H9 (cell line): ENCODE results near the gene MRPL41. TPM values are rescaled to one million over a fixed set of nuclear protein-coding genes. Genes with fewer than 3 reads are reported as not detected.

Experiments used
- DNase-seq: peaks from one replicate; pipeline ENCODE4 v3.0.0-alpha.2; 2017
- H2AFZ ChIP-seq: one replicate; pipeline ENCODE4 v1.6.1; 2013; ENCODE audit warnings: mild to moderate bottlenecking, low read length, control low read depth, moderate library complexity
- H2AK5ac ChIP-seq: 2 replicates; pipeline ENCODE4 v1.6.1; 2013; ENCODE audit warnings: low read length, control low read depth, mixed read lengths; ENCODE audit not compliant: insufficient read length
- H2BK120ac ChIP-seq: one replicate; pipeline ENCODE4 v1.6.1; 2013; ENCODE audit warnings: low read depth, mild to moderate bottlenecking, low read length, control low read depth, inconsistent platforms; ENCODE audit not compliant: poor library complexity, severe bottlenecking
- H2BK12ac ChIP-seq: 2 replicates; pipeline ENCODE4 v1.6.1; 2013; ENCODE audit warnings: low read length, control low read depth, mixed read lengths, low read depth; ENCODE audit not compliant: insufficient read length
- H2BK15ac ChIP-seq: 2 replicates; pipeline ENCODE4 v1.6.1; 2013; ENCODE audit warnings: low read depth, low read length, control low read depth
- H2BK20ac ChIP-seq: one replicate; pipeline ENCODE4 v1.6.1; 2013; ENCODE audit warnings: low read depth, mild to moderate bottlenecking, low read length, control low read depth, inconsistent platforms; ENCODE audit not compliant: poor library complexity, severe bottlenecking
- H2BK5ac ChIP-seq: 2 replicates; pipeline ENCODE4 v1.6.1; 2013; ENCODE audit warnings: low read length, control low read depth, mixed read lengths; ENCODE audit not compliant: insufficient read length
- H3K14ac ChIP-seq: 2 replicates; pipeline ENCODE4 v1.6.1; 2013; ENCODE audit warnings: low read length, control low read depth; ENCODE audit not compliant: insufficient read depth
- H3K18ac ChIP-seq: 2 replicates; pipeline ENCODE4 v1.6.1; 2013; ENCODE audit warnings: low read depth, mild to moderate bottlenecking, mixed read lengths, low read length, control low read depth; ENCODE audit not compliant: insufficient read length
- H3K23ac ChIP-seq: 2 replicates; pipeline ENCODE4 v1.6.1; 2013; ENCODE audit warnings: low read length, control low read depth, mixed read lengths, low read depth; ENCODE audit not compliant: insufficient read length
- H3K23me2 ChIP-seq: 2 replicates; pipeline ENCODE4 v1.6.1; 2013; ENCODE audit warnings: low read depth, mild to moderate bottlenecking, mixed read lengths, low read length, control low read depth; ENCODE audit not compliant: insufficient read length, poor library complexity, severe bottlenecking
- H3K27ac ChIP-seq: 2 replicates; pipeline ENCODE4 v1.5.1; 2013; ENCODE audit warnings: low read length, control low read depth, mixed read lengths, low read depth; ENCODE audit not compliant: insufficient read length
- H3K27me3 ChIP-seq: 2 replicates; pipeline ENCODE4 v1.6.1; 2013; ENCODE audit warnings: low read length, control low read depth, inconsistent platforms; ENCODE audit not compliant: insufficient read depth
- H3K4ac ChIP-seq: 2 replicates; pipeline ENCODE4 v1.6.1; 2013; ENCODE audit warnings: low read depth, mild to moderate bottlenecking, control low read depth, inconsistent platforms, low read length, moderate library complexity
- H3K4me1 ChIP-seq: 2 replicates; pipeline ENCODE4 v1.6.1; 2013; ENCODE audit warnings: low read length, control low read depth, inconsistent platforms; ENCODE audit not compliant: insufficient read depth
- H3K4me2 ChIP-seq: 2 replicates; pipeline ENCODE4 v1.6.1; 2013; ENCODE audit warnings: low read length, control low read depth, mixed read lengths; ENCODE audit not compliant: insufficient read length, insufficient read depth
- H3K56ac ChIP-seq: 2 replicates; pipeline ENCODE4 v1.6.1; 2013; ENCODE audit warnings: low read depth, mild to moderate bottlenecking, mixed read lengths, low read length, control low read depth; ENCODE audit not compliant: insufficient read length
- H3K79me1 ChIP-seq: 2 replicates; pipeline ENCODE4 v1.6.1; 2013; ENCODE audit warnings: low read depth, mild to moderate bottlenecking, moderate library complexity, low read length, control low read depth, inconsistent platforms; ENCODE audit not compliant: insufficient read depth, poor library complexity, severe bottlenecking
- H3K79me2 ChIP-seq: 2 replicates; pipeline ENCODE4 v1.6.1; 2013; ENCODE audit warnings: low read length, control low read depth, inconsistent platforms; ENCODE audit not compliant: insufficient read depth
- H3K9ac ChIP-seq: 2 replicates; pipeline ENCODE4 v1.6.1; 2013; ENCODE audit warnings: low read length, control low read depth, mixed read lengths; ENCODE audit not compliant: insufficient read length; ENCODE audit errors: extremely low read depth
- H3K9me3 ChIP-seq: one replicate; pipeline ENCODE4 v1.6.1; 2013; ENCODE audit warnings: low read depth, low read length, inconsistent platforms; ENCODE audit not compliant: control insufficient read depth
- H3T11ph ChIP-seq: one replicate; pipeline ENCODE4 v1.6.1; 2013; ENCODE audit warnings: mild to moderate bottlenecking, low read length, control low read depth, inconsistent platforms
- H4K20me1 ChIP-seq: one replicate; pipeline ENCODE4 v1.6.1; 2013; ENCODE audit not compliant: control insufficient read depth, insufficient read length, insufficient read depth
- H4K5ac ChIP-seq: 2 replicates; pipeline ENCODE4 v1.6.1; 2013; ENCODE audit warnings: low read depth, mild to moderate bottlenecking, mixed read lengths, low read length, control low read depth; ENCODE audit not compliant: insufficient read length
- H4K8ac ChIP-seq: replicated peaks from 2 replicates; pipeline ENCODE4 v1.6.1; 2013; ENCODE audit warnings: low read length, control low read depth, mixed read lengths, low read depth; ENCODE audit not compliant: insufficient read length
- H4K91ac ChIP-seq: 2 replicates; pipeline ENCODE4 v1.6.1; 2013; ENCODE audit warnings: low read depth, mild to moderate bottlenecking, moderate library complexity, mixed read lengths, low read length, control low read depth; ENCODE audit not compliant: insufficient read length
- H3K27ac Mint-ChIP-seq, 3 experiments: 2 replicates in 2 of 3; 3 replicates in 1 of 3; pipeline ENCODE4 v1.8.0; 2020 to 2021; ENCODE audit warnings: mixed read lengths in 3 of 3, mild to moderate bottlenecking in 1 of 3, moderate library complexity in 1 of 3
- H3K27me3 Mint-ChIP-seq: 2 replicates; pipeline ENCODE4 v1.8.0; 2021; ENCODE audit warnings: low read depth, mild to moderate bottlenecking, moderate library complexity, mixed read lengths
- H3K36me3 Mint-ChIP-seq, 3 experiments: 2 replicates in 2 of 3; 3 replicates in 1 of 3; pipeline ENCODE4 v1.8.0; 2020 to 2021; ENCODE audit warnings: low read depth in 3 of 3, mixed read lengths in 3 of 3; ENCODE audit not compliant: insufficient read depth in 1 of 3
- H3K4me1 Mint-ChIP-seq, 2 experiments: 2 replicates each; pipeline ENCODE4 v1.8.0; 2020; ENCODE audit warnings: mixed read lengths in 2 of 2
- H3K4me3 Mint-ChIP-seq, 2 experiments: 2 replicates in 1 of 2; 3 replicates in 1 of 2; pipeline ENCODE4 v1.8.0; 2020 to 2021; ENCODE audit warnings: mild to moderate bottlenecking in 2 of 2, mixed read lengths in 2 of 2, moderate library complexity in 1 of 2
- H3K9me3 Mint-ChIP-seq, 2 experiments: 2 replicates in 1 of 2; 3 replicates in 1 of 2; pipeline ENCODE4 v1.8.0; 2020; ENCODE audit warnings: mild to moderate bottlenecking in 2 of 2, mixed read lengths in 2 of 2, moderate library complexity in 1 of 2
- CTCF ChIP-seq: fragments of 200-600 bp; sonication (generic); conservative IDR thresholded peaks from 3 replicates; pipeline ENCODE4 v1.8.0; 2021; ENCODE audit warnings: antibody characterized with exemption, mild to moderate bottlenecking
- WGBS: extraction: QIAGEN DNeasy Blood & Tissue Kit; methylation state at CpG from one replicate; pipeline ENCODE4 v1.1.7; 2013; ENCODE audit warnings: missing lambda C conversion rate, low lambda C conversion rate, mixed read lengths; ENCODE audit not compliant: insufficient read length; ENCODE audit errors: extremely low coverage; 5-methylcytosine and 5-hydroxymethylcytosine counted together
- total RNA-seq: library from RNA; stranded (reverse); gene quantifications from 2 replicates; pipeline ENCODE4 v1.2.1, GENCODE V29; 2021

MRPL41 gene
- total RNA-seq, 1 experiment from 2014 or later: 52.2 TPM

DNA sequence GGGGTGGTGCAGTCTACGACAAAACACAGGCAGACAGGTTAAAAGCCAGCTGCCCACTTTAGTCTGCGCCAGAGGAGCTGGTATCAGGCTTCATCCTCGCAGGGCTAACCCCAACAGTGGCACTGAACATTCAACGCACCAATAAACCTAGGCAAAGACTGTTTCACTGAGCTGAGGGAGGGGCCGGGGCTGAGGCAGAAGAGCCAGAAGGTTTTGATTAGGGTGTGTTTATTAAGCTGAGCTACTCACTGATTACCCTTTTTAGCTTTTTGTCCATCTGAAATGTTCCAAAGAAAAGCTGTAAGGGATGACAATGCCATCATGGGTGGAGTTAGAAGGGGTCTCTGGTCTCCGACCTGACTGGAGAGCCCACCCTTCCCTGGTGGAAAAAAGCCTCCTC is 37.2 kb downstream of the MRPL41 start:
- H4K20me1 ChIP-seq: no peaks in the 10 kb centered on the region

More for the DNA sequence above, 37.2 kb downstream of the MRPL41 start:
- H2BK15ac ChIP-seq: no peak overlapping the region
- H3K56ac ChIP-seq: no peak overlapping the region
- no CpG with 5 or more reads among the region's 6 CpGs for WGBS
- H2BK5ac ChIP-seq: no peak overlapping the region
- H3K23me2 ChIP-seq: peaks cover 9% of the 10 kb centered on the region
- no peak overlapping the region for H2AFZ ChIP-seq
- no peak overlapping the region for H4K8ac ChIP-seq
- H3K9me3 ChIP-seq: no peaks in the 10 kb centered on the region
- H2BK20ac ChIP-seq: no peak overlapping the region
- Mint-ChIP-seq H3K9me3 (no peaks in the 10 kb centered on the region; a peak in 1 of 5 replicates), H3K27me3 (peaks cover 11% of the 10 kb centered on the region), H3K4me1 (peaks cover 5 to 14% of the 10 kb centered on the region in 2 experiments; a peak in 3 of 4 replicates), H3K4me3 (peak overlapping the region; percentile 81 to 90), H3K27ac (no peak overlapping the region), H3K36me3 (peaks cover 22 to 55% (median 45%) of the 10 kb centered on the region in 3 experiments; a peak in 6 of 7 replicates)
- no peak for TF ChIP-seq CTCF
- H3K14ac ChIP-seq: no peak overlapping the region
- peaks cover 4% of the 10 kb centered on the region; the same call in 1 of the 2 replicates for H3K4me1 ChIP-seq
- H4K91ac ChIP-seq: no peak overlapping the region
- H3K27me3 ChIP-seq: no peaks in the 10 kb centered on the region
- no peak overlapping the region for H3K4ac ChIP-seq
- no peak for DNase-seq
- H3K23ac ChIP-seq: no peak overlapping the region
- H3K9ac ChIP-seq: peak overlapping the region; percentile 80
- H3K4me2 ChIP-seq: peak overlapping the region; percentile 95
- H2BK12ac ChIP-seq: no peak overlapping the region
- no peak overlapping the region for H2BK120ac ChIP-seq
- H3K79me2 ChIP-seq: peaks cover 4% of the 10 kb centered on the region; the same call in 1 of the 2 replicates
- no peak overlapping the region for H4K5ac ChIP-seq
- H3T11ph ChIP-seq: no peak overlapping the region
- peaks cover 6% of the 10 kb centered on the region for H3K79me1 ChIP-seq
- H3K27ac ChIP-seq: no peak overlapping the region
- no peak overlapping the region for H3K18ac ChIP-seq
- H2AK5ac ChIP-seq: no peak overlapping the region
